HG03159 (cell line): ENCODE measurements around the gene HMOX2.

Experiments
- ATAC-seq: cut with Tn5 transposase; IDR thresholded peaks from one replicate; pipeline ENCODE4 v1.9.1; 2021; ENCODE audit warnings: mild to moderate bottlenecking, moderate library complexity; ENCODE audit not compliant: unreplicated experiment

HMOX2 gene

DNA sequence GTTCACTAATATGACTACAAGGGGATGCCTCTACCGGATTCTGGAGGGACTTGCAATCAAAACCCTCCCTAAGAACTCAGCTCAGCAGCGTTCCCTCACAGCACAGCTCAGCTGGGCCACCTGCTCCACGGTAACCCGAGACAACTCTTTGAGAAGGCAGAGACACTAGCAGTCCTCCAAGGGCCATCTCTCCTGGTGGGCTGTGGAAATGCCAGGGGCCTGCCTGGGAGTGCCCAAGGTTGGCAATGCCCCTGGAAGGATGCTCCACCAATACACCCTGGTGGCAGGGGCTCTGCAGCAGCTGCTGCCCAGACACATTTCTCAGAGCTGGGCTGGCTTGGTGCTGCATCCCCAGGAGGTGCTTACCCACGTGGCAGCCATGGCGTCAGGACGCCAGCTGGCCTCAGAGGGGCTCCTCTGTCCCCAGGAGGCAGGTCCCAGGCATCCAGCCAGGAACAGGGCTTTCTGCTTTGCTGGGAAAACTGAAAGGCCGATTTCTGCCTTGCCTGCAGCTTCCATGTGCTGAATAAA lies 45.9 kb downstream of the HMOX2 start:
- no peak for ATAC-seq

DNA sequence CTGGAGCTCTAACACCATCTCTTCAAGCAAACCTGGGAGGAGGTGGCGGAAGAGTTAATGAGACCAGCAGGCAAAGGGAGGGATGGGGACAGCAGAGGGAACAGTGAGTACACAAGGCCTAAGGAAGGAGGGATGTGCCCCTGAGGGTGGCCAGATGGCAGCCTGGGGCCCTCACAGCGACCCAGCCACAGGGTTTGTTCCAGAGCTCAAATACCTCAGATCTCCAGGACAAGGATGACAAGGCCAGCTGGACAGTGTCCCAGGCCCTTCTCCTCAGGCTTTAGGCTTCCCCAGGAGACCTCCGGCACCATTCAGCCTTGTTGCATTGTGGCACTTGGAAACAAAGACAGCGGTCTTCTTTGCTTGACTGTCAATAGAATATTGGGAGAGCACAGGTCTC lies 47.5 kb downstream of the HMOX2 start:
- ATAC-seq = no peak

DNA sequence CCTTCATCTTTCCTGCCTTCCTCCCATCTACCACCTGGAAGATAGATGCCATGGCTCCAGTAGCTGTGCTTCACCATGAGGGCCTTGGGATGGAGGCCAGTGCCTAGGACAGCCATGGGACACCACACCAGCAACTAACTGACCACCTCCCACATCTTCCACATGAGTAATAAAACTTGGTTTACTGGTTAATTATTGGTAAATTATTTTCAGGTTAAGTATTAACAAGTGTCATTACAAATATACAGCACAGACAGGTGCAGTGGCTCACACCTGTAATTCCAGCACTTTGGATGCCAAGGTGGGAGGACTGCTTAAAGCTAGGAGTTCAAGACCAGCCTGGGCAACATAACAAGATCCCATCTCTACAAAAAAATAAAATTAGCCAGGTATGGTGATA lies 48.4 kb downstream of the HMOX2 start:
- ATAC-seq = no peak

DNA sequence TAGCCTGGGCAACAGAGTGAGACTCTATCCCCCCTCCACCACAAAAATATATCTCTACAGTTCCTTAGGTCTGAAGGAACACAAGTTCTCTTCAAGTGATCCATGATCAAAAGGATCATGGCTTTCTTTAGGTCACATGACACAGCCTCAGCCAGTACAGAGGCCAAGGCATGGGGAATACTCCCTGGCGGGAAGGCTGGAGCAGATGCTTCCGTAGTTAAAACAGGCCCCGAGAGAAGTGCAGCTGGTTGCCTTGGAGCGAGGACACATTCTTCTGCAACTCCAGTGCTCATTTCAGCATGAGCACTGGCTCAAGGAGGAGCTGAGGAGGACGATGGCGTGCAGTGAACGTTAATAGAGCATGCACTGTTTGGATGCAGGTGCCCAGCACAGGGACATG lies 48.9 kb downstream of the HMOX2 start:
- ATAC-seq = no peak

DNA sequence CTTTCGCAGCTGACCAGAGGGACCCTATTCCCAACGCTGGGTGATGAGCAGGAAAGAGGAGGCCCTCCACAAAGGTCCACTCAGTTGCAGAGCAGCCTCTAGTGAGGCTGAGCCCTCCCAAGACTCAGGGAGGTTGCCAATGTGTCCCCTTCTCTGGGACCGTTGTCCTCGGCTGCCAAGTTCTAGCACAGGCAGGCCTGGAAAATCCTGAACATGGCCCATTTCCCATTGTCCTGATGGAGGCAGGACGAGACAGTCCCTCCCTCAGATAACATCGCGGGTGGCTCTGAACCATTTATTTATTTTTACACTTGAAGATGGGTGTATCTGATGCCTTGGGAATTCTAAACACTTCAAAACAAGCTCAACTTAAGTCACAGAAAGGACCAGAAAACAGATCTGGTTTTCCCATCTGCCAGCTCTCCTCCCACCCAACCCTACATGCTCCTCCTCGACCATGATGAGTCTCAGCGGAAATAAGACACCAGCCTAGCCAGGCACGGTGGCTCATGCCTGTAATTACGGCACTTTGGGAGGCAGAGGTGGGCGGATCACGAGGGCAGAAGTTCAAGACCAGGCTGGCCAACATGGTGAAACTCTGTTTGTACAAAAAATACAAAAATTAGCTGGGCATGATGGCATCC lies 49.6 kb downstream of the HMOX2 start:
- ATAC-seq = no peak

DNA sequence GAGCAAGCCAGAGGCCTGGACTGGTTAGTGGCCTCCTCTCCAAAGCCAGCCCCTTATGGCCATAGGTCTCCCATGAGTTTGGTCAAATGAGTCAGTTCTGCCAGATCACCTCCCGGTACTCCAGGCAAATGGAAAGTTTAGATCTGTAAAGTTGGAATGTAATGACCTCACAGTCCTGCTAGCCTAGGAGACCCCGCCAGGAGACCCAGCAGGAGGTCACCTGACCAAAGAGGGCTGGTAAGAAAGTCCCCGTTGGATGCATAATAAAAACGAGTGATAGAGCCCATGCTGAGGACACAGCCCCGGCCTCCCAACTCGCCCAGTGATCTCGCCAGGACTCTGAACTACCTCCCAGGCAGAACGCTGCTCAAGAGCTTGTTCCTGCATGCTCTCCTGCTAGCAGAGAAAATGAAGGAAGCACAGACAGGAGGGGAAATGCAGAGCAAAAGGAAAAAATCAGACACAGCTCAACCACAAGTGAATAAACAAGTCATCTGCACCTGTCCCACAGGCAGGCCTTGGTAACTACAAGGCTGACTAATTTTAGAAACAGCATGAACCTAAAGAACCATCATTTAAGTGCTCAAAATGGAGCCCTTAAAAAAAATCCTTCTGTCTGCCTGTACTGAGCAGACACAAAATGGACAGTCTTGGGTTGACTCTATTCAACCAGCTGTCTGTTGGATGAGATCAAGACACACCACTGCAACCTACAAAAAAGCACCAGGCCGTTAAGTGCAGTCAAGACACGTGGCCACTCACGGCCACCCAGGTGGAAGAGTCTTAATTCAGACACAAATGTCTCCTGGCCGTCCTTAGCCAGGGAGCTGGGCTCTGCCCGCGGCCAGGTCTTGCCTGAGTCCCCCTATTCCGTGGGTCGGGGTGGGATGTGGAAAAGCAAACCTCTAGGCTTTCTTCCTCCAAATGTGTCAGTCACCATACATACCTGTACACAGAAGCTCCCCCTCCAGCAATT lies 53.2 kb downstream of the HMOX2 start:
- no peak for ATAC-seq

DNA sequence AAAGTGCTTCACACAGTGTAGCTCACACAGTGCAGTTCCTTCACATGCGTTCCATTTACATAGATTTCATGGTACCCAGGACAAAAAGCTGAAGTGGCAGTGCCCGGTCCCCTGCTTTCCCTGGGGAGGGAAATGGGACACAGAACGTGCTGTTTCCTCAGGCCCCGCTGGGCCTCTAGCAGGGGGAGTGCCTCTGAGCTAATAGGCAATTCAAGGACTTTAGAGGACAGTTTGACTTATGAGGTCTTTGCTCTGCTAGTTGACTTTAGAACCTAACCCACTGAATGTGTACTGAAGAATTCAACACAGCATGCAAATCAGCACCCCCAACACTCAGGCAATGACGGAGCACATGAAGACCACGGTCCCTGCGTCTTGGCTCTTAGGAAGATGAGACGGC lies 55.6 kb downstream of the HMOX2 start:
- no peak for ATAC-seq

DNA sequence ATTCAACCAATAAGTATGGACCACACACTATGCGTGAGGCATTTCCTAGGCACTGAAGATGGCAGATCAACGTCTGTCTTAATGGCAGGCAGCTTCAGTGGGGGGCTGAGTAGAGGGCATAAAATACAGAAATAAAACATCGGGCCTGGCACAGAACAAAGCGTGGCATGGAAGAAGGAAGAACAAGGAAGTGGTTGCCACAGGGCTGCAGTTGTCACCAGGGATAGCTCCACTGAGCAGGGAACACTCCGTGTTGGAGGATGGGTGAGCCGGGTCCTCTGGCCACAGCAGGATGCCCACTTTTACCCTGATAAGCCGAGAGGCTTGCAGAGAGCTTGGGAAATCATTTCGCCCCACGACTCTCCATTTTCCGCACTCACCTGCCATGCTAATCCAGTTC lies 56.0 kb downstream of the HMOX2 start:
- no peak for ATAC-seq

DNA sequence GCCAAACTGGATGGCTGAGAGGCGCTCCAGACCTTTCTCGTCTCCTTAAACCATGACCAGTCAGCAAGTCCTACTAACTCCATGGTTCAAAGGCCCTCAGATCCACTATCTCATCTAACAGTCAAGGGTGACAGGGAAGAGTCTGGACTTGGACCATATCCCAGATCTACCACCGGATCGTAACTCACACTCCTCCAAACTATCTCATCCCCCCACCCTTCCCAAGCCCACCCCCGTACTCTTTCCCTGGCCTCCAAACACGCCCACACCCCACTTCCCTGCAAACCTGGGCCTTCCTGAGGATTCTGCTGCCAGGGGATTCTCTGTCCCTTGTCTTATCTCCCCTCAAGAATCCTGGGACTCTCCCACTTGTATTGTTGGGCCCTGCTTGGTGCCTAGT lies 57.3 kb downstream of the HMOX2 start:
- ATAC-seq = no peak

DNA sequence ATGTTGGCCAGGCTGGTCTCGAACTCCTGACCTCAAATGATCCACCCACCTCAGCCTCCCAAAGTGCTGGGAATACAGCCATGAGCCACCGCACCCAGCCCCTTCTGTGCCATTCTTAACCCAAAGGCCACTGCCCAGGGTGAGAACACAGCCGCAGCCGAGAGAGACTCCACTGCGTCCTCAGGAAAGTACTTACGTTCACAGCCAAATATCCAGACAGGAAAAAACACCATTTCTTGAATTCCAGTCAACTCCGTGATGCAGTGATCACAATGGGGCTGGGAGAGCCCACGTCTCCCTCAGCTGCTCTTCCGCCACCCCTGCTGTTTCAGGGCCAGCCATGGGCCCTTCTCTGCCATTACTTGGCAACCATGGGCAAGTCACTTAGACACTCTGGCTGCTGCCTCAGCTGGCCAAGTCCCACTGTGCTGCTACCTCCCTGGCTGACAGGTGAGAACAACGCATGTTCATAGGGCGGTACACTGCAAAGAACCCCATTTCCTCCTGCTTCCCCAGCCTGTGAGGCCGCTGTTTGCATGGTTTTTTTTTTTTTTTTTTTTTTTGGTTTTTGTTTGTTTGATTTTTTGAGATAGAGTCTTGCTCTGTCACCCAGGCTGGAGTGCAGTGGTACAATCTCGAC lies 58.1 kb downstream of the HMOX2 start:
- no peak for ATAC-seq

DNA sequence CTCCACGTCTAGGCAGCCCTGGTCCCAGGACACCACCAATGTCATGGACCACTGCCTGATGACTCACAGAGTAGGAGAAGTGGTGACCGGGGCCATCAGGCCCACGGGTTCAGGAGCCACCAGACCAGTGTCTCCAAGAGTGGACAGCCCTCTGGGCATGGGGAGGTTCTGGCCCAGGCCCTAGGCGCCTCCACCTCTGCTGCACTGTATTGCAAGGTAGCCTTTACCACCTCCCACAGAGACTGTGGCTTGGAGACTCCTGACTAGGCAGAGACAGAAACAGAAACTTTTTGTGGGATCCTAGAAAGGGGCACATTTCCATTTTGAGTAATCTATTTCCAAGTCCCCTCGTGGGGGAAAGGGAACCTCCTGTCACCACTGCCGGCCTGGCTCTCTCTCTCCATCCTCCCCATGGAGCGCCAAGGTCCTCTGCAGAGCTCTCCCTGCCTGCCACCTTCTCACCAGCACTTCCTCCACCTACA lies 59.5 kb downstream of the HMOX2 start:
- peak; percentile 48 for ATAC-seq

DNA sequence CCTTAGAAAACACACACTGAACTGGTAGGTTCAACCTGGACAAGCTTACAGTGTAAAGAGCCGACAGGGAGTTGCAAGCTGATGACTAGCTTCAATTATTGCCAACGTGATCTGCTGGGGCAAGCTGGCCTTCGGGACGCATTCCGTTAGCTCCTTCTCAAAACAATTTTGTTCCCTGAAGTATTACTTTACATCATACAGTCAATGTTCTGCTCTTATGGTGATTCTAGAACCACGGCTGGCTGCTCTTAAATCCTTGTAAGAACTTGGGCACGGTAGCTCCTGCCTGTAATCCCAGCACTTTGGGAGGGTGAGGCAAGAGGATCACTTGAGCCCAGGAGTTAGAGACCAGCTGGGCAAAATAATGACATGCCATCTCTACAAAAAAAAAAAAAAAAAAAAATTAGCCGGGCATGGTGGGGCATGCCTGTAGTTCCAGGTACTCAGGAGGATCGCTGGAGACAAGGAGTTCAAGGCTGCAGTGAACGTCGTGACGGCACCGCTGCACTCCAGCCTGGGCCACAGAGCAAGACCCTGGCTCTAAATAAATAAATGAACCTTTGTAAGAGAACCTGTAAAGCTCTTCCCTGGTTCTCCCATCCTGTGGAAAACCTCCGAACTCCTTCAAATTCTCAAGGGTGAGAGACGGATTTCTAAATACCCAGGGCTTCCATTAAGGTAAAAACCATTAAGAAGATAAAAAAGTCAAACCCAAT lies 60.4 kb downstream of the HMOX2 start:
- ATAC-seq = no peak

DNA sequence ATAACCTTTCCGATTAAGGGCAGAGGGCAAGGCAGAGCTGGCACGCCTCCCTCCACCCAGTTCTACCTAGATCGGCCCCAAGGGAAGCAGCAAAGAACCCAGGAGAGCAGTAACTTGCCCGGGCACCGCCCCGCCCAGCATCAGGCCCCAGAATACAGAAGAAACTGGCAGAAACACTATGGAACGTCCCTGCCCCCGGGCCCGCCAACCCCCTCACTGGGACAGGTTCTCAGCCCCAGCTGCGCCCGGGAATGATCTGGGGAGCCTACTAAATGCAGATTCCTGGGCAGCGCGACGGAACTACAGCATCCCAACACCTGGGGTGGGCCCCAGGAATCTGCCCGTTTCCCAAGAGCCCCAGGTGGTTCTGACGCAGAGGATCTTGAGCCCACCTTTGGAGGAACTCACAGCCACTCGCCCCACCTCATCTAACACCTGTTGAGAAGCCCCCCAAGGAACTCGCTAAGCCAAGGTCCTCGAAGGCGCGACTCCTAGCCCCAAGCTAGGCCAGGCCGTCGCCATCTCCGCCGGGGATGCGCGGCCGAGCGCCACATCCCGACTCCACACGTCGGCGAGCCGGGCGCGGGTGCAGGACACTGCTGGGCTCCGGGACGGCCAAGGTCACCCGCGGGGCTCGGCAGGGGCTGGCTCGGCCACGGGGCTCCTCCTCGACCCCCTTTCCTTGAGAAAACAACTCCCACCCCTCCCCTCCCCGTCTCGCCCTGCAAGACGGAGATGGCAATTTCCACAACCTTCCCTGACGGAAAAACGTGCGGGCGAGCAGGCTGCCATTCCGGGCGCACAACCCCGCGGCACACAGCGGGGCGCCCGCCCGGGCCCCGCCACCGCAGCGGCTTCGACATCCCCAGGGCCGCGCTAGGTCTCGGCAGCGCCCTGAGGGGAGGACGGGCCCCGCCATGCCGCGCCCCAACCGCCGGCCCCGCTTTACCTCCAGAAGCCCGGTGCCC lies 61.5 kb downstream of the HMOX2 start:
- ATAC-seq = peak; percentile 19

DNA sequence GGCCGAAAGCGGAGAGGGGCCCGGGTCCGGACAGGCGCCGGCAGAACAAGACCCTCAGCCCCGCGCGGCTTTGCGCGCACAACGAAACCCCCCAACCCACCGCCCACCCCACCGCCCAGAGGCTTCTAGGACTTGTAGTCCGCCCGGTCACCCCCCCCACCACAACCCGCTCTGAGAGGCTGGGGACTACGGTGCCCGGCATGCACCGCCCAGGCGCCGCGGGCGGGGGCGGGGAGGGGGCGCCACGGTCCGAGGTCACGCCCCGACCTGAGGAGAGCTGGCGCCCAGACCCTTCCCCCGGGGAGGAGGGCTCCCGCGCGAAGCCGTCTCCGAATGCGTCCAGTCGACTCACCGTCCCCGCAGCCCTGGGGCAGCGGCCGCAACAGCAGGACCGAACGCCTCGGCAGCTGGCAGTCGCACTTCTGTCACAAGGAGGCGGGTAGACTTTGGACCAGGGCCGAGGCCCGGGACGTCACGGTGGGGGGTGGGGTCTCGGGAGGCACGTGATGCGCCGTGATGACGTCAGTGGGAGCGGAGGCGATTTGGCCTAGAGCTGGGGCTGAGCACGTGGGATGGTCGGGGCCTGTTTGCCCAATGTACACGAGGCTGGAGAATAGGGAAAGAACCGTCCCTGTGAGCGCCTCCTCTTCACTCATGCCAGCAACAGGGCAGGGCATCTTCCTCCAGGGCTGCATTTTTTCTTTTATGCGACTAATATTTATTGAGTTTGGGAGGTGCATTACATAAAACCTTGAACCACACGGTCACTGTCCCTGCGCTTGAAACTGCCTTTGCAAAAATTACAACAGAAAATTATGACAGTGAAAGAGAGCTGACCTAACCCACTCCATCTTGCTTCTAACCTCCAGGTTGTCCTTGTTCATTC lies 62.4 kb downstream of the HMOX2 start, which contains the start of gene CDIP1:
Gene CDIP1 (minus strand): TSS at position 424 of the 886 bp plus-strand sequence. CDS start 24,643 bp downstream, outside the sequence.
- ATAC-seq = peak; percentile 58

DNA sequence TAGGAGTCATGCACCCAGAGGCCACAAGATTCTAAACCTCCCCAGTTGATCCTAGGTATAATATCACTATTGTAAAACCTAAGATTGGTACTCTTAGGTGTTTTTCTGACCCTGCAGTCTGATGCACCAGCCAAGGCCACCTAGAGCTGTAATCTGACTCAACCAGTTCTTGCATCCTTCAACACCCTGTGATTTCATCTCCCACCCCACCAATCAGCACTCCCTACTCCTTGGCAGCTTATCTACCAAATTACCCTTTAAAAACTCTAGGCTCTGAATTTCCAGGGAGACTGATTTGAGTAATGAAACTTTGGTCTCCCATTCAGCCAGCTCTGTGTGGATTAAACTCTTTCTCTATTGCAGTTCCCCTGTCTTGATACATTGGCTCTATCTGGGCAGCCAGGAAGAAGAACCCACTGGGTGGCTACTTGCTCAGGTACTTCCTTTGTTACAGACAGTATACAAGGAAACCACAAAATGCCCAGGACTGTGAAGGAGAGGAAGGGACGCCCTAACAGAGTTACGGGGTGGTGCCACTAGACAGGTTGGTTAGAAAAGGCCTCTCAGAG lies 63.6 kb downstream of the HMOX2 start:
- ATAC-seq = no peak

DNA sequence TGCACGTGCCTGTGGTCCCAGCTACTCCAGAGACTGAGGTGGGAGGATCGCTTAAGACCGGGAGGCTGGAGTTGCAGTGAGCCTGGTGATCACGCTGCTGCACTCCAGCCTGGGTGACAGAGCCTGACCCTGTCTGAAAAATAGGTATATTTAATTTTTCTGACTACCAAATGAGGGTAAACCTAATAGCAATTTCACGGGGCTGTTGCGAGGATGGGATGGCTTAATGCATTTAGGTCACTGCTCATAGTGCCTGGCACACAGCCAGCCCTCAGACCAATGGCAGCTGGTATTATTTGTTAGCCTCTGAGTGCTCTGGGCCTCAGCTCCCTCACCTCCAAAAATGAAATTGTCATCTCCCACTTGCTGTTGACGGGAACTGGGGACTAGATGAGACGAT lies 68.3 kb downstream of the HMOX2 start:
- ATAC-seq = no peak

DNA sequence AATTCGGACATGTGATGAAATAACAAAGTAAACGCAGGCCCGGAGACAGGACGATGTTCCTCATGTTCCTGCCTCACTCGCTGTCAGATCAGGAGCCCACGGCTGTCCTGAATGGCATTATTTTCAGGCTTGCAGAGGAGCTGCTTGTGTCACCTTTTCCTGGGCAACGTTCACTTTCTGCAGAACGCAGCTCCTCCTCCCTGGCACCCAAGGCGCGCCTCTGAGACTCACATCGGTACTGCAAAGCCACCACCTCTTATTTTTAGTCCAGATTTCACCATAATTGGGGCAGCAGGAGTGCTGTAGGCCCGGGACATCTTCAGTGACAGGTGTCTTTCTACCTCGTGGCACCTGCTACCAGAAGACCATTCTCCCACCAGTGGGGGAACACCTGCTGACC lies 71.9 kb downstream of the HMOX2 start:
- ATAC-seq = no peak

DNA sequence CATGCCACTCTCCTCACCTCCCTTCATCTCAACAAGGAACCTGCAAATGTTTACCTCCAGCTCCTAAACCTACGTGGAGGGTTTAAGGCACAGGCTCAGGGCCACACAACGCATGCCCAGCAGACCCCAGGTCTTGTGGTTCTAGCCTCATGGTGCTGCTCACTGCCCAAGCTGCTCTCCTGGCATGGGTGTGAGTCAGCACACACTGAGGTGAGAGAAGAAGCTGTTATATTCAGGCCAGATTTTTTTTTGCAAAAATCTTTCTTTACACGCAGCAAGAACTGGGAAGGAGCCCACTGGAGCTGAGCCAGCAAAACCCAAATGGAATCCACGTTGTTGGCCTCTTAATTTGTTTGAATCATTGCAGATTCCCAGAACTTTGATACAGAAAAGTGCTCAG lies 74.4 kb downstream of the HMOX2 start:
- no peak for ATAC-seq
